HG02798 (cell line): Measurements from ENCODE around the gene CPLX1.
"Not testable (repeated sequence)": the region's sequence is repeated elsewhere in the genome, so short reads cannot be mapped to it uniquely, and the experiment has no call there.

Experiments used
- ATAC-seq: cut with Tn5 transposase; IDR thresholded peaks from one replicate; pipeline ENCODE4 v1.9.1; 2021; ENCODE audit warnings: mild to moderate bottlenecking; ENCODE audit not compliant: unreplicated experiment, poor library complexity

CPLX1 gene

GRCh38 chr4:763922-764321 lies 62.0 kb downstream of the CPLX1 start:
- no peak for ATAC-seq

DNA sequence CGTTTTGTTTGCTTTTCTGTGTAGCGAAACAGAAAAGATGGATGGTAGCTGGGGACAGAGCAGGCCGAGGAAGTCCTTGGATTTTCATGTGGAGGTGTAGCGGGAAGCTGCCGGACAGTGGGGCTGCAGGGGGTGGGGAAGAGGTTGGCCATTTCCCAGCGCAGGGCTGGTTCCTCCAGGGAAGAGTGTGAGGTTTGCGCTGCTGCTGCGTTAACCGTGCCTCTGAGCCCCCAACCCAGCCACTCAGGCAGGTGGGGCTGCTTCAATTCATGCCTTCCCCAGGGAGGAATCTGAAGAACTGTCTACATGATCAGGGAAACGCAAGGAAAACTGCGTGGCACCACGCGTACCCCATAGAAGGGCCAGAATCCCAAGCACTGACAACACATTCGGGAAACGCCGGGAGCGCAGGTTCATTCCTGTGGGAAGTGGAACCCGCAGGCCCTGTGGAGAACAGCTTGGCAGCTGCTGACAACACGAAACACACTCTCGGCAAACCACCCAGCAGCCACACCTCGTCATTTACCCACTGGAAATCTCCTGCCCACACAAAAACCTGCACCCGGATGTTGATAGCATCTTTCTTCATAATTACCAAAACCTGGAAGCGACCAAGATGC lies 62.6 kb downstream of the CPLX1 start:
- no peak for ATAC-seq

DNA sequence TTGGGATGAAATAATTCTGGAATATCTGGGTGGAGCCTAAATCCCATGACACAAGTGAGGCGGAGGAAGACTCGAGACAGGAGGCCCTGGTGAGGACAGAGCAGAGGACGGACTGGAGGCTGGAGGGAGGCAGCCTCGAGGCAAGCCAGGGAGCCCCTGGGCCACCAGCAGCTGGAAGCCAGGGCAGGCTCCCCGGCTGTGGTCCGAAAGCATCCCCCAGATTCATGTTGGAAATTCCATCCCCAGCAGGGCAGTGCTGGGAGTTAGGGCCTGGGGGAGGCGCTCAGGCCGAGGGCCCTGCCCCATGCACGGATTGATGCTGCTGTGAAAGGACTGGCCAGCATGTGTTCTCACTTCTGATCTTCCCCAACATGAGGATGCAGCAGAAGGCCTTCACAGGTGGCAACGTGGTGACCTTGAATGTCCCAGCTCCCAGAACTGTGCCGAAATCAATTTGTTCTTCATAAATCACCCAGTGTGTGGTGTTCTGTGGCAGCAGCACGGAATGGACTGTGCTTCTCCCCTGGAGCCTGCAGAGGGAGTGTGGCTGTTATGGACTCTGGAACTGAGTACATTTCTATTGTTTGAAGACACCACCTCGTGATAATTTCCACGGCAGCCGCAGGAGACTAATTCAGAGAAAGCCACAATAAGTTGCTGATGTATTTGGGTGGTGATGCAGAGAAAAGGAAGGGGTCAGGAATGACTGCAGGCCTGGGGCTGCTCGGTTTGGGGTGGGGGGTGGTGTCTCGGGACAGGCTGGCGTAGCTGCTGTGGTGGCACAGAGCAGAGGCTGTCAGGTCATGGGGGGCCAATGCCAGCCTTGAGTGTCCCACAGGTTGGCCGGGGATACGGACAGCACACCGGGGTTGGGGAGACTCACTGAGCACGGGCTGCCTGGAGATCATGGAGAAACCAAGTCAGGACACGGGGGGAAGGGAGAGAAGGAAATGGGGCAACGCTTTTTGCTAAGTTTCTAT lies 63.4 kb downstream of the CPLX1 start:
- no peak for ATAC-seq

GRCh38 chr4:761739-762138 lies 64.2 kb downstream of the CPLX1 start:
- no peak for ATAC-seq

- no peak for ATAC-seq
Measured at GRCh38 chr4:761086-761485, 64.8 kb downstream of the CPLX1 start.

- ATAC-seq: no peak
Measured at GRCh38 chr4:760616-761015, 65.3 kb downstream of the CPLX1 start.

GRCh38 chr4:759810-760209 lies 66.1 kb downstream of the CPLX1 start:
- not testable (repeated sequence) for ATAC-seq

- ATAC-seq: no peak
Measured at GRCh38 chr4:757111-757510, 68.8 kb downstream of the CPLX1 start.

GRCh38 chr4:754221-755120 lies 71.5 kb downstream of the CPLX1 start:
- no peak for ATAC-seq

- not testable (repeated sequence) for ATAC-seq
Measured at GRCh38 chr4:753186-753585, 72.7 kb downstream of the CPLX1 start.

GRCh38 chr4:752196-752861 lies 73.6 kb downstream of the CPLX1 start:
- ATAC-seq: no peak

DNA sequence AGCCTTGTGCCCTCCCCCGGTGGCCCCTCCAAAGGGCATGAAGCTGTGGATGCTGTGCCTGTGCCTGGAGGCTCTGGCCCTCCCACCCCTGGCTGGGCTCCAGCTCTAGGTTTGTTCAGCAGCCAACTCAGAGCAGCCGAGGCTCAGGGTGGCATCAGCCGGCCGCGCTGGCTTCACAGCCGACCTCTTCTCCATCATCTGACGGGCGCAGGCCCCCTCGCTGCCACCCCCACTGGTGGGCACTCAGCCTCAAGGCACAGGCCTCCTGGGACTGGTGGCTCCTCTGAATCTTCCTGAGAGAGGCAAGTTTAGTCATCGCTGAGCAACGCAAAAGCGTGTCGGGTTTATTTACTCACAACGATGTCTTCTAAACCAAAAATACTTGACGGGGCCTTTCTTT lies 74.3 kb downstream of the CPLX1 start:
- ATAC-seq: no peak

DNA sequence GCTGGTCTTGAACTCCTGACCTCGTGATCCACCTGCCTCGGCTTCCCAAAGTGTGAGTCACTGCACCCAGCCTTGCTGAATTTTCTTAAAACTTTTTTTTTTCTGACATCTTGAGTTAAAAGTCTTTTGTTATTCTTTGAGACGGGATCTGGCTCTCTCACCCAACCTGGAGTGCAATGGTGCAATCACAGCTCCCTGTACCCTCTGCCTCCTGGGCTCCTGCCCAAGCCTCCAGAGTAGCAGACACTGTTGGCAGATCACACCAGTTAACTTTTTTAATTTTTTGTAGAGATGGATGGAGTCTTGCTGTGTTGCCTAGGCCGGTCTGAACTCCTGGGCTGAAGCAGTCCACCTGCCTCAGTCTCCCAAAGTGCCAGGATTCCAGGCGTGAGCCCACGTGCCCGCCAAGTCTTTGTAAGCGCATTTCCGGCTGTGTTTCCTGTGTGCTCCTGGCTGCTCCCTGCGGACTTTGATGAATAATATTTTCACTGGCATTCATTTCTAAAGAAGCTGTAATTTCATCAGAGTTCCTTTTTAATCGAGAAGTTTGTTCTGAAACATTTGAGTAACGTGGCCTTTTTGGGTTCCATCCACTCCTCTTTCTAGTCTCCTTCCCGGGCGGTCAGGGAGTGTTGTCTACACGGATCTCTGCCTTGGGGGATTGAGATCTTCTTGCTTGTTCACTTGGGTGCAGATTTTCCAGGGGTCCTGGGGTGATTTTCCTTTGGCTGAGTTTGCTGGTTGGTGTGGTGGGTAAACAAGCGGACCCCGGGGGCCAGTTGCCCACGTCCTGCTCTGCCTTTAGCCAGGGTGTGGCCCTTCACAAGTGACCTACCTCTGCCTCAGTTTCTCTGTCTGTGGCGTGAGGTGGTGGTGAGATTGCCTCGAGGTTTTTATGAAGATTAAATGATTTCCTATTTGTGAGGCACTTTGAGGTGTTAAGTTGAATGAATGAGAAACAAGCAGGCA lies 75.9 kb downstream of the CPLX1 start:
- no peak for ATAC-seq

DNA sequence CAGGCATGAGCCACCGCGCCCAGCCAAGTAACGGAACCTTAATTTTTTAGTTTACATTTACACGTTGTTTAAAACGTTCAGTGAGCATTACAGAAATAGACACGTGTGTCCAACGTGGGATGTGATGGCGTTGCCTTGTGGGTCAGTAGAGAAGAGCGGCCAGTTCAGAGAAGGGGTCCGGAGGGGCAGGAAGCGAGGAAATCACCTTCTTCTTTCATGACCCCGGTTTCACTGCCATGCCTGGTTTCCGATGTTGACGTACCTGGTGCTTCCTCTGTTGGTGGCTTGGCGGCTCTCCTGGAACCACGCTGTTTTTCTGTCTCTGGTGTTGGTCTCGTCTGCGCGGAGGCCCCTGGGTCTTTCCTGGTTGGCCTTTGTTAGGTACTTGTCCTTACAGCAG lies 77.5 kb downstream of the CPLX1 start:
- ATAC-seq: no peak

DNA sequence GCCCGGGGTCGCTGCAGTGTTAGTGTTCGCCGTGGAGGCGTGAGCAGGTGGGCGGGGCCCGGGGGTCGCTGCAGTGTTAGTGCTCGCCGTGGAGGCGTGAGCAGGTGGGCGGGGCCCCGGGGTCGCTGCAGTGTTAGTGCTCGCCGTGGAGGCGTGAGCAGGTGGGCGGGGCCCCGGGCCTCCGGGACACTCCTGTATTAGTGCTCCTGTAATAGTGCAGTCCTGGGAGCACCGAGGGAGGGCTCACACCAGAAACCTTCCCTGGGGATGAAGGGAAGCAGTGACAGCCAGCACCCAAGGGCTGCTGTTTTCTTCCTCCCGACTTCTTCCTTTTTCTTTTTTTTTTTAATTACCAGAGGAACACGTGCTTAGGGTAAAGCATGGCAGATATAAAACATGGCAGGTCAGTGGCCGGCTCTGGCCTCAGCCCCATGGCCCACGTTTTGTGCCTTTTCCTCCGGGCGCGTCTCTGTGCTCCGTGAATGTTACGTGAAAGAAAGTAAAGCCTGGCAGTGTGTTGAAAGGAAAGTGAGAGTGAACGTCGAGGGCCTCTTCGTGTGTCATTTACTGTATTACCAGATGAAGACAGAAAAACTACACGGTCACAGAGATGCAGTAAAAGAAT lies 78.3 kb downstream of the CPLX1 start:
- ATAC-seq: no peak

- no peak for ATAC-seq
Measured at GRCh38 chr4:744212-744841, 81.6 kb downstream of the CPLX1 start.

DNA sequence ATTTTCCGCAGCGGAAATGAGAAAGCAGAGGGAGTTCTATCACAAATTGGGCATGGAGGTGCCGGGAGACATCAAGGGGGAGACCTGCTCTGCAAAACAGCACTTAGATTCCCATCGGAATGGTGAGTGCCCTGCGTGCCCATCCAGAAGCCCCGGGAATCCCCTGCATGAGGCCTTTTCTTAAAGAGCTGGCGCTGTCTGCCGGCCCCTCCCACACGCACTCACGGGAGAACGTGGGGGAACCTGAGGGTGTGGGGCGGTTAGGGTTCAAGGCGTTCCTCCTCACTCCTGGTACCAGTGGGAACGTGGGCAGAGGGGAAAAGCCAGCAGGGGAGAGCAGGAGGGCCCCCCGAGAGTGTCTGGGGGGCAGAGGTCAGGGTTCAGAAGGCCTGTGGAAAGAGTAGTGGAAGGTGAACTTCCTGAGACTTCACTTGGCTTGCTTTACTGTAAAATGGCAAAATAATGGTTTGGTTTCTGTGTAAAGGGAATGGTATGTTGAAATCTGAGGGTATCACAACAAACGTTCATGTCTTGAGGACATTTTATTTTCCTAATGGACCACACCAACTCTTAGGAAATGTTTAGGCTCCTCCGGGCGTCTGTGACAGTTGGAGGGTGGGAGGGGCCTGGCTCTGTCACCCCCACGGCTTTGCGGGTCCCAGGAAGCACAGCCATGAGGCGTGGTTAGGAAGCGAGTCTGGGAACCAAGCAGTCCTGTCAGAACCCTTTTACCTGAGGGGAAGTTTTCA lies 82.3 kb downstream of the CPLX1 start:
- ATAC-seq: no peak
